ENCODE results near the gene ATP6V0B. TPM values are rescaled to one million over a fixed set of nuclear protein-coding genes. Genes with fewer than 3 reads are reported as not detected.

ATP6V0B gene
- total and polyA plus RNA-seq, 10 of the 15 experiments (the other 5 are each of a cell fraction or from before 2014, with no cell fraction given), result 65.3 to 250 (median 144) TPM

DNA sequence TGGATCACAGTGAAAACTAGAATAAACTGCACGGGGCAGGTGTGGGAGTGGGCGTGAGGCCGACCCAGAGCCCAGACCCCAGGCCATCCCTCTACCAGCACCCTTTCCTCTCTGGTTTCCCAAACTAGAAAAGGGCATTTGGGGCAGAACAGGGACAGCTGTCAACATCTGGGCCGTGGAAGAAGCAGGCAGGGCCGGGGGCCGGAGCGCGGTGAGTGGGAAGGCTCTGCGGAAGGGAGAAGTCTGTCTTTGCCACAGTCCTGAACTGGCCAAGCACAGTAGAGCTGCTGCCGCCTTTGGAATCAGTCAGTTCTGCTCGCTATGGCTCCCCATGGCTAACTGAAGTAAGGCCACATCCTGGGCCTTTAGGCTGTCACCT is 23.2 kb downstream of the ATP6V0B start (continued):
- TF ChIP-seq, protein P1, sequence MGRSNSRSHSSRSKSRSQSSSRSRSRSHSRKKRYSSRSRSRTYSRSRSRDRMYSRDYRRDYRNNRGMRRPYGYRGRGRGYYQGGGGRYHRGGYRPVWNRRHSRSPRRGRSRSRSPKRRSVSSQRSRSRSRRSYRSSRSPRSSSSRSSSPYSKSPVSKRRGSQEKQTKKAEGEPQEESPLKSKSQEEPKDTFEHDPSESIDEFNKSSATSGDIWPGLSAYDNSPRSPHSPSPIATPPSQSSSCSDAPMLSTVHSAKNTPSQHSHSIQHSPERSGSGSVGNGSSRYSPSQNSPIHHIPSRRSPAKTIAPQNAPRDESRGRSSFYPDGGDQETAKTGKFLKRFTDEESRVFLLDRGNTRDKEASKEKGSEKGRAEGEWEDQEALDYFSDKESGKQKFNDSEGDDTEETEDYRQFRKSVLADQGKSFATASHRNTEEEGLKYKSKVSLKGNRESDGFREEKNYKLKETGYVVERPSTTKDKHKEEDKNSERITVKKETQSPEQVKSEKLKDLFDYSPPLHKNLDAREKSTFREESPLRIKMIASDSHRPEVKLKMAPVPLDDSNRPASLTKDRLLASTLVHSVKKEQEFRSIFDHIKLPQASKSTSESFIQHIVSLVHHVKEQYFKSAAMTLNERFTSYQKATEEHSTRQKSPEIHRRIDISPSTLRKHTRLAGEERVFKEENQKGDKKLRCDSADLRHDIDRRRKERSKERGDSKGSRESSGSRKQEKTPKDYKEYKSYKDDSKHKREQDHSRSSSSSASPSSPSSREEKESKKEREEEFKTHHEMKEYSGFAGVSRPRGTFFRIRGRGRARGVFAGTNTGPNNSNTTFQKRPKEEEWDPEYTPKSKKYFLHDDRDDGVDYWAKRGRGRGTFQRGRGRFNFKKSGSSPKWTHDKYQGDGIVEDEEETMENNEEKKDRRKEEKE (IDR thresholded peaks at IDR 0.05), result no peak
- no peak for TF ChIP-seq RAD21 (IDR thresholded peaks at IDR 0.05; ENCODE audit: insufficient read depth, low read depth, low read length)
- no peak for TF ChIP-seq CREM (IDR thresholded peaks at IDR 0.05; ENCODE audit: low read depth)
- no peak for TF ChIP-seq HDAC6 (IDR thresholded peaks at IDR 0.05; ENCODE audit: unreplicated experiment)
- TF ChIP-seq, protein P2, sequence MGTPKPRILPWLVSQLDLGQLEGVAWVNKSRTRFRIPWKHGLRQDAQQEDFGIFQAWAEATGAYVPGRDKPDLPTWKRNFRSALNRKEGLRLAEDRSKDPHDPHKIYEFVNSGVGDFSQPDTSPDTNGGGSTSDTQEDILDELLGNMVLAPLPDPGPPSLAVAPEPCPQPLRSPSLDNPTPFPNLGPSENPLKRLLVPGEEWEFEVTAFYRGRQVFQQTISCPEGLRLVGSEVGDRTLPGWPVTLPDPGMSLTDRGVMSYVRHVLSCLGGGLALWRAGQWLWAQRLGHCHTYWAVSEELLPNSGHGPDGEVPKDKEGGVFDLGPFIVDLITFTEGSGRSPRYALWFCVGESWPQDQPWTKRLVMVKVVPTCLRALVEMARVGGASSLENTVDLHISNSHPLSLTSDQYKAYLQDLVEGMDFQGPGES (IDR thresholded peaks at IDR 0.05), result no peak
- no peak for TF ChIP-seq MTA3 (IDR thresholded peaks at IDR 0.05; ENCODE audit: borderline replicate concordance, low read length)
- TF ChIP-seq NFYA (IDR thresholded peaks at IDR 0.05; ENCODE audit: borderline replicate concordance, low read depth, low read length), result no peak
- TF ChIP-seq WRNIP1 (IDR thresholded peaks at IDR 0.05; ENCODE audit: borderline replicate concordance, low read depth, low read length), result no peak
- TF ChIP-seq POU2F2 (IDR thresholded peaks at IDR 0.05; ENCODE audit: borderline replicate concordance, low read depth, low read length), result no peak

DNA sequence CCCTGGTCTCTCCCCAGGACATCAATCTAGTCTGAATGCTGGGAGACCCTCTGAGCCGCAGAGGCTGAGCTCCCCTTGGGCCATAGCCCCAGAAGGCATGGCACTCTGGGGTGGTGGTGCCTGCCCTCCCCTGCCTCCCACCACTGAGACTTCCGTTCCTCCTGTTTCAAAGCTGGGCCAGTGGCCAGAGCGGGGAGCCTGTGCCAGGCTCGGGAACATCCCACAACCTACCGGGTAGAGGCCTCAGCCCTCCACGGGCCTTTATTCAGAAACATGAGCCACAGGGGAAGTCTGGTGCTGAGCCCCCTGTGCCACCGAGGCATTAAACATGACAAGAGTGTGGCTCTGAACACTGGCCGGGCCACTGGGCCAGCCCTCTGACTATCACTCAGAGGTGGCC is 24.7 kb downstream of the ATP6V0B start:
- Histone ChIP-seq H3K27me3 (replicated peaks in 1 of 2; ENCODE audit: control insufficient read depth in 2 of 2, insufficient read depth in 2 of 2, low read length in 1 of 2) (no peaks in the 10 kb centered on the region), H3K79me2 (ENCODE audit: control insufficient read depth, insufficient read depth, low read length) (no peaks in the 10 kb centered on the region), H3K4me1 (ENCODE audit: control insufficient read depth, insufficient read depth, low read length) (no peaks in the 10 kb centered on the region), H4K20me1 (ENCODE audit: control insufficient read depth, insufficient read depth) (no peaks in the 10 kb centered on the region), H3K36me3 (ENCODE audit: control insufficient read depth in 2 of 2, insufficient read depth in 2 of 2, low read length in 1 of 2) (no peaks in the 10 kb centered on the region), H3K27ac (ENCODE audit: control insufficient read depth, insufficient read depth) (no peak overlapping the region), H3K9me3 (replicated peaks; ENCODE audit: control insufficient read depth, insufficient read depth, low read length) (no peaks in the 10 kb centered on the region), H3K9ac (ENCODE audit: control insufficient read depth, insufficient read depth, low read length) (no peak overlapping the region), H3K4me2 (ENCODE audit: control insufficient read depth, insufficient read depth) (no peak overlapping the region), H3K4me3 (no peak overlapping the region), H2AFZ (ENCODE audit: control insufficient read depth, low read depth, low read length) (no peak overlapping the region)
- in situ Hi-C loops (cut with MboI), result no loop called here
- SMC1A ChIA-PET (ENCODE audit: uncharacterized antibody, unreplicated experiment), result no interaction called here
- FAIRE-seq, result no peak
- DNase-seq (ENCODE audit: low read depth, low spot score), result no peak
- BruUV-seq (replicated peaks), result no TSS peak
- WGBS (ENCODE audit: insufficient coverage, insufficient replicate concordance, low lambda C conversion rate, missing lambda C conversion rate), result 30% methylated on average over 8 of the region's 8 CpGs
- CTCF ChIA-PET, result interaction anchor here (1.5 to 9.6 kb wide), 2 partner anchors 35 to 48 kb away, joined by 5 to 167 read pairs; partner anchors contain the start of gene SLC6A9
- RAD21 ChIA-PET (ENCODE audit: unreplicated experiment), result no interaction called here
- POLR2A ChIA-PET, result no interaction called here
- intact Hi-C loops (cut with micrococcal nuclease; ENCODE audit: unreplicated experiment), result no loop called here
- ATAC-seq, result no peak
- TF ChIP-seq MYC (IDR thresholded peaks at IDR 0.05; ENCODE audit: insufficient read depth, insufficient read length, insufficient replicate concordance, low read length, severe bottlenecking) (no peak), BMI1 (IDR thresholded peaks at IDR 0.05; ENCODE audit: borderline replicate concordance) (no peak), SMAD1 (IDR thresholded peaks at IDR 0.05; ENCODE audit: low read depth, partially characterized antibody) (no peak), CREM (IDR thresholded peaks at IDR 0.05; ENCODE audit: low read depth) (no peak)
- TF ChIP-seq, protein P3, sequence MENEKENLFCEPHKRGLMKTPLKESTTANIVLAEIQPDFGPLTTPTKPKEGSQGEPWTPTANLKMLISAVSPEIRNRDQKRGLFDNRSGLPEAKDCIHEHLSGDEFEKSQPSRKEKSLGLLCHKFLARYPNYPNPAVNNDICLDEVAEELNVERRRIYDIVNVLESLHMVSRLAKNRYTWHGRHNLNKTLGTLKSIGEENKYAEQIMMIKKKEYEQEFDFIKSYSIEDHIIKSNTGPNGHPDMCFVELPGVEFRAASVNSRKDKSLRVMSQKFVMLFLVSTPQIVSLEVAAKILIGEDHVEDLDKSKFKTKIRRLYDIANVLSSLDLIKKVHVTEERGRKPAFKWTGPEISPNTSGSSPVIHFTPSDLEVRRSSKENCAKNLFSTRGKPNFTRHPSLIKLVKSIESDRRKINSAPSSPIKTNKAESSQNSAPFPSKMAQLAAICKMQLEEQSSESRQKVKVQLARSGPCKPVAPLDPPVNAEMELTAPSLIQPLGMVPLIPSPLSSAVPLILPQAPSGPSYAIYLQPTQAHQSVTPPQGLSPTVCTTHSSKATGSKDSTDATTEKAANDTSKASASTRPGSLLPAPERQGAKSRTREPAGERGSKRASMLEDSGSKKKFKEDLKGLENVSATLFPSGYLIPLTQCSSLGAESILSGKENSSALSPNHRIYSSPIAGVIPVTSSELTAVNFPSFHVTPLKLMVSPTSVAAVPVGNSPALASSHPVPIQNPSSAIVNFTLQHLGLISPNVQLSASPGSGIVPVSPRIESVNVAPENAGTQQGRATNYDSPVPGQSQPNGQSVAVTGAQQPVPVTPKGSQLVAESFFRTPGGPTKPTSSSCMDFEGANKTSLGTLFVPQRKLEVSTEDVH (IDR thresholded peaks at IDR 0.05; ENCODE audit: low read depth, partially characterized antibody), result no peak
- TF ChIP-seq, protein P4, sequence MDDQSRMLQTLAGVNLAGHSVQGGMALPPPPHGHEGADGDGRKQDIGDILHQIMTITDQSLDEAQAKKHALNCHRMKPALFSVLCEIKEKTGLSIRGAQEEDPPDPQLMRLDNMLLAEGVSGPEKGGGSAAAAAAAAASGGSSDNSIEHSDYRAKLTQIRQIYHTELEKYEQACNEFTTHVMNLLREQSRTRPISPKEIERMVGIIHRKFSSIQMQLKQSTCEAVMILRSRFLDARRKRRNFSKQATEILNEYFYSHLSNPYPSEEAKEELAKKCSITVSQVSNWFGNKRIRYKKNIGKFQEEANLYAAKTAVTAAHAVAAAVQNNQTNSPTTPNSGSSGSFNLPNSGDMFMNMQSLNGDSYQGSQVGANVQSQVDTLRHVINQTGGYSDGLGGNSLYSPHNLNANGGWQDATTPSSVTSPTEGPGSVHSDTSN (IDR thresholded peaks at IDR 0.05; ENCODE audit: insufficient replicate concordance, low read depth, low read length), result no peak

Data from GM12878 (cell line).